Endothelial cell (in vitro differentiated cells): ENCODE data around the gene VRK2. TPM values are rescaled to one million over a fixed set of nuclear protein-coding genes. Genes with fewer than 3 reads are reported as not detected.
"Not testable (repeated sequence)": the region's sequence is repeated elsewhere in the genome, so short reads cannot be mapped to it uniquely, and the experiment has no call there.

ENCODE experiments used
- DNase-seq: peaks from one replicate; pipeline ENCODE4 v3.0.0; 2021; ENCODE audit warnings: low spot score
- H3K27ac Mint-ChIP-seq: one replicate; pipeline ENCODE4 v1.8.0; 2021; ENCODE audit warnings: mixed read lengths, inconsistent platforms; ENCODE audit not compliant: unreplicated experiment
- H3K27me3 Mint-ChIP-seq: one replicate; pipeline ENCODE4 v1.8.0; 2021; ENCODE audit warnings: mild to moderate bottlenecking, moderate library complexity, mixed read lengths, inconsistent platforms; ENCODE audit not compliant: unreplicated experiment
- H3K36me3 Mint-ChIP-seq: one replicate; pipeline ENCODE4 v1.8.0; 2021; ENCODE audit warnings: mild to moderate bottlenecking, low read depth, mixed read lengths, inconsistent platforms; ENCODE audit not compliant: unreplicated experiment
- H3K4me1 Mint-ChIP-seq: one replicate; pipeline ENCODE4 v1.8.0; 2021; ENCODE audit warnings: mild to moderate bottlenecking, mixed read lengths, inconsistent platforms; ENCODE audit not compliant: unreplicated experiment
- H3K4me3 Mint-ChIP-seq: one replicate; pipeline ENCODE4 v1.8.0; 2021; ENCODE audit warnings: mild to moderate bottlenecking, mixed read lengths, inconsistent platforms; ENCODE audit not compliant: unreplicated experiment
- H3K9me3 Mint-ChIP-seq: one replicate; pipeline ENCODE4 v1.8.0; 2021; ENCODE audit warnings: mixed read lengths, inconsistent platforms; ENCODE audit not compliant: unreplicated experiment
- total RNA-seq: library from RNA; stranded (reverse); fragmentation: NEBNext Ultra II Directional; extraction: Animal tissue kit (Norgen Biotek cat#: 25700); gene quantifications from one replicate; pipeline ENCODE4 v1.2.1, GENCODE V29; 2021; ENCODE audit not compliant: unreplicated experiment
- TF ChIP-seq, protein P1 (sequence below): fragments of 200-600 bp; sonication (generic); IDR thresholded peaks from one replicate; pipeline ENCODE4 v1.5.0; 2021; ENCODE audit warnings: antibody characterized with exemption; ENCODE audit not compliant: unreplicated experiment

VRK2 gene
- total RNA-seq, 1 donor from 2014 or later, result 18.3 TPM

DNA sequence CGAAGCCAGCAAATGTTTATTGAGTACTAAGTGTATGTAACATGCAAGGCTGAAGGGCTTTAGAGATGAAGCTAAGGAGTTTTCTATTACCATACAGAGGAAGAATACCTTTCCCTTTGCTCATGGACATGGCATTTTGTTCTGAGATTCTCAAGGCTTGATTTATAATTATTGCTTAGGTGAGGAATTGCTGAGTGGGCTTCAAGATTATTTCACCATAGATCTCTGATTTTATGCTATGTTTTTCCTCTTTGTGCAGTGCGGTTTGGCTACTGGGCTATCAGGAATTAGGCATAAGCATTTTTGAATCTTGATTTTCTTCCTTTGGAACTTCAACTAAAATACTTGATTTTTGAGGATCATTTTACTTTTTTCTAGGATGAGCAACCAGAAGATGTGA, 42.5 kb downstream of the VRK2 start:
- H3K27me3 Mint-ChIP-seq, result peaks cover 6% of the 10 kb centered on the region
- no peak overlapping the region for H3K27ac Mint-ChIP-seq
- DNase-seq, result no peak
- H3K36me3 Mint-ChIP-seq, result peaks cover 13% of the 10 kb centered on the region
- H3K4me3 Mint-ChIP-seq, result no peak overlapping the region
- TF ChIP-seq, protein P1, sequence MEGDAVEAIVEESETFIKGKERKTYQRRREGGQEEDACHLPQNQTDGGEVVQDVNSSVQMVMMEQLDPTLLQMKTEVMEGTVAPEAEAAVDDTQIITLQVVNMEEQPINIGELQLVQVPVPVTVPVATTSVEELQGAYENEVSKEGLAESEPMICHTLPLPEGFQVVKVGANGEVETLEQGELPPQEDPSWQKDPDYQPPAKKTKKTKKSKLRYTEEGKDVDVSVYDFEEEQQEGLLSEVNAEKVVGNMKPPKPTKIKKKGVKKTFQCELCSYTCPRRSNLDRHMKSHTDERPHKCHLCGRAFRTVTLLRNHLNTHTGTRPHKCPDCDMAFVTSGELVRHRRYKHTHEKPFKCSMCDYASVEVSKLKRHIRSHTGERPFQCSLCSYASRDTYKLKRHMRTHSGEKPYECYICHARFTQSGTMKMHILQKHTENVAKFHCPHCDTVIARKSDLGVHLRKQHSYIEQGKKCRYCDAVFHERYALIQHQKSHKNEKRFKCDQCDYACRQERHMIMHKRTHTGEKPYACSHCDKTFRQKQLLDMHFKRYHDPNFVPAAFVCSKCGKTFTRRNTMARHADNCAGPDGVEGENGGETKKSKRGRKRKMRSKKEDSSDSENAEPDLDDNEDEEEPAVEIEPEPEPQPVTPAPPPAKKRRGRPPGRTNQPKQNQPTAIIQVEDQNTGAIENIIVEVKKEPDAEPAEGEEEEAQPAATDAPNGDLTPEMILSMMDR, result no peak
- H3K9me3 Mint-ChIP-seq, result no peaks in the 10 kb centered on the region
- H3K4me1 Mint-ChIP-seq, result no peaks in the 10 kb centered on the region

DNA sequence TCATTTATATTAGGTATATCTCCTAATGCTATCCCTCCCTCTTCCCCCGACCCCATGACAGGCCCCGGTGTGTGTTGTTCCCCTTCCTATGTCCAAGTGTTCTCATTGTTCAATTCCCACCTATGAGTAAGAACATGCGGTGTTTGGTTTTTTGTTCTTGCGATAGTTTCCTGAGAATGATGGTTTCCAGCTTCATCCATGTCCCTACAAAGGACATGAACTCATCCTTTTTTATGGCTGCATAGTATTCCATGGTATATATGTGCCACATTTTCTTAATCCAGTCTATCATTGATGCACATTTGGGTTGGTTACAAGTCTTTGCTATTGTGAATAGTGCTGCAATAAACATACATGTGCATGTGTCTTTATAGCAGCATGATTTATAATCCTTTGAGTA, 46.2 kb downstream of the VRK2 start:
- DNase-seq, H3K4me3 Mint-ChIP-seq, H3K4me1 Mint-ChIP-seq, H3K9me3 Mint-ChIP-seq, H3K27me3 Mint-ChIP-seq, H3K27ac Mint-ChIP-seq: not testable (repeated sequence)
- peaks cover 22% of the 10 kb centered on the region for H3K36me3 Mint-ChIP-seq

DNA sequence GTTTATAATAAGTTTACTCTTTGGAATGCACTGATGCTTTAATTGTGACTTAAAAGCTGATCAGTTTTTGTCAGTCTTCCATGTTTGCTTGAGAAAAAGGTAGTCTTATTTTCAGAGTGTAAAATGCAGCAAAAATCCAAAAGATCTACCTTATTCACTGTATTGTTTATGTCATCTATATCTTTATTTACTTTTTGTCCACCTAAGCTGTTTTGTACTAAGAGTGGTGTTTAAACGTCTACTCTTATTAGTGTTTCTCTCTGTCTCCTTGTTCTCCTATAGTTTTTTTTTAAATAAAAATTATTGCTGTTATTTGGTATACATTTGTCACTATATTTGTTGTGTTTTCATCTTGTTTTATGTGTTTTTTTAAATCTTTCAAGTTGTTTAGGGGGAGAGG, 50.4 kb downstream of the VRK2 start:
- peaks cover 3% of the 10 kb centered on the region for H3K27me3 Mint-ChIP-seq
- TF ChIP-seq, protein P1, result no peak
- no peak for DNase-seq
- H3K9me3 Mint-ChIP-seq, result no peaks in the 10 kb centered on the region
- H3K36me3 Mint-ChIP-seq, result peaks cover 17% of the 10 kb centered on the region
- H3K4me3 Mint-ChIP-seq, result no peak overlapping the region
- no peaks in the 10 kb centered on the region for H3K4me1 Mint-ChIP-seq
- H3K27ac Mint-ChIP-seq, result no peak overlapping the region

DNA sequence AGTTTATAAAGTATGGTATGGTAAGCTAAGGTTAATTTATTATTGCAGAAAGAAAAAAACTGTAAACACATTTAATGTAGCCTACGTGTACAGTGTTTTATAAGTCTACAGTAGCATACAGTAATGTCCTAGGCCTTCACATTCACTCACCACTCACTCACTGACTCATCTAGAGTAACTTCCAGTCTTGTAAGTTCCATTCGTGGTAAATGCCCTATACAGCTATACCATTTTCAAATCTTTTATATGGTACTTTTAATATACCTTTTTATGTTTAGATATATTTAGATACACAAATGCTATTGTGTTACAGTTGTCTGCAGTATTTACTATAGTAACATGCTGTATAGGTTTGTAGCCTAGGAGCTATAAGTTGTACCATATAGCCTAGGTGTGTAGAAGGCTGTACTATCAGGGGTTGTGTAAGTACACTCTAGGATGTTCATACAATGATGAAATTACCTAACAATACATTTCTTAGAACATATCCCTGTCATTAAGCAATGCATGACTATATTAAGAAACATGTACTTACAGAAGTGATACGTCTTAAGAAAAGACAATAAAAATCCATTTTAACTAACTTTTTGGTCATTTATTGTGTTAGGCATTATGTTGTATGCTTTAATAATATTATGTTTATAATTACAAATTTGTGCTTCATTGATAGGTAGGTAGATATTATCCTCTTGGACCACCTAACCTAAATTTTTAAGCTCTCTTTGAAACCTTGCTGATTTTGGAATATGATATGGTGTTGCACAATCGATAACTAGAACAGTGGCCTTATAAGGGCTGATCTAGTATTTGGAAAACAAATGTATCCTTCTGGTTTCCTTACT, 51.9 kb downstream of the VRK2 start:
- no peak for DNase-seq
- TF ChIP-seq, protein P1, result no peak
- H3K4me3 Mint-ChIP-seq, result no peak overlapping the region
- no peaks in the 10 kb centered on the region for H3K27me3 Mint-ChIP-seq
- H3K9me3 Mint-ChIP-seq, result no peaks in the 10 kb centered on the region
- H3K27ac Mint-ChIP-seq, result no peak overlapping the region
- peaks cover 10% of the 10 kb centered on the region for H3K36me3 Mint-ChIP-seq
- no peaks in the 10 kb centered on the region for H3K4me1 Mint-ChIP-seq

DNA sequence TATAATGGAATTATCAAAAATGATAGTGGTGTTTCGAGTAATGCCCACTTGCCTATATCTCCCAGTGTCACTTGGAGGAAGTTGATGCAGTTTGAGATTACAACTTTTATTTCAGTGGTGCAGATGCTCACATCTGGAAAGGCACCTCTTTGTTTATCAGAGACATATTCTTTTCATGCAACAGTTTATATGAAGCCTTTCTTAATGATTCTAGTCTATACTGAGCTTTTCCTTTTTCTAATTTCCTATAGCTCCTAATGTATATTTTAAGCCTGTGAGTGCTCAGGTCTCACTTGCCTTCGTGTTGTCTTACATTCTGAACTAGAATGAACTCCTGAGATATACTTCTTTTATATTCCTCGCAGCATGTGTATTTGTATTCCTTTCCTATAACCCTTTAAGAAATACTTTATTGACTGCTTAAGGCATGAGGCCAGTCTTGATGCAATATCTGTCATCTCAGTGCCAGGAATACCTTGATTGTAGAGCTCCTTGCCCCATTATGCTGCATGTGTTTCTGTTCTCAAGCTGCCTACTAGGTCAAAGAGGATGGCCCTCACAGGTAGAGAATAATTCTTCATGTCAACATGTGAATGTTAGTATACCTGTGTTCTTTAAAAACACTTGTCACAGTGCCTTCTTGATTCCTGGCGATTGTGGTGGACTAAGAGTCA, 52.6 kb downstream of the VRK2 start:
- no peak for DNase-seq
- no peak overlapping the region for H3K27ac Mint-ChIP-seq
- H3K4me3 Mint-ChIP-seq, result no peak overlapping the region
- TF ChIP-seq, protein P1, result no peak
- no peaks in the 10 kb centered on the region for H3K9me3 Mint-ChIP-seq
- H3K4me1 Mint-ChIP-seq, result no peaks in the 10 kb centered on the region
- no peaks in the 10 kb centered on the region for H3K27me3 Mint-ChIP-seq
- H3K36me3 Mint-ChIP-seq, result peaks cover 7% of the 10 kb centered on the region
